GM10847 (cell line): ENCODE measurements around the gene KRT14.

Experiments used
- POLR2A ChIP-seq: IDR thresholded peaks from 2 replicates; pipeline ENCODE4 v1.6.1; 2011; ENCODE audit not compliant: insufficient read length; ENCODE audit errors: extremely low read depth

The KRT14 gene

GRCh38 chr17:41579484-41580243, 7.0 kb downstream of the KRT14 start:
- no peak for TF ChIP-seq POLR2A

- no peak for TF ChIP-seq POLR2A
Observed at GRCh38 chr17:41578971-41579370, 7.7 kb downstream of the KRT14 start.

DNA sequence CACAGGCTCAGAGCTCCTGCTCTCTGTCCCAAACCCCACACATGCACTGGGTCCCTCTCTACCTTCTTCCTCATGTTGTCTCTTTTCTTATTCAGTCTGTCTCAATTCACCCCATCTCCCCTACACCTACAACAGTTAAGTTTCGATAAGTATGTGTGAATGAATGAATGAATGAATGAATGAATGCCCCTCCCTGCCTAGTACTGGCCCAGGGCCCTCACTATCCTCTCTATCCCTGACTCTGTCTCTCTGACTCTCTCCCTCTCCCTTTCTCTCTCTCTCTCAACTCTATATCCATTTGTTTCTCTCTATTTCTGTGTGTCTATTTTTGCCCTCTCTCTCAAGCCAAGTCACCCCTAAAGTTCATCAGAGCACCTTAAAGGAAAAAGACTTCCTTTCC, 8.2 kb downstream of the KRT14 start:
- no peak for TF ChIP-seq POLR2A

DNA sequence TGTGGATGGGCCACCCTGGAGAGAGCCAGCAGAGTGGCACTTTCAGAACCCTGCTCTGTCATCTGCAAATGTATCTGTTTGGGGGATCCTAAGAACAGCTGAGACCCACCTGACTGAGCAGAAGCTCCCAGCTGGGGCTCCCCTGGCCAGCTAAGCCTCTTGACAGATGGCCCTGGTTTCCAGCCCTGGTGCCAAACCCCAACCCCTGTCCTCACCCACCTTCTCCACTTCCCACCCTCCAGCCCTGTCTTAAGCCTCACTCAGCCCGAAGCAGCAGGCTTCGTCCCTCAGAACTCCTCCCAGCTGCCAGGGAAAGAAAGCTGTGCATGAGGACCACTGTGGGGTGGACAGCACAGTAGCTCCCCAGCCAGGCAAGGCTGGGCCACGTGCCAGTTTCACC, 11.4 kb downstream of the KRT14 start:
- no peak for TF ChIP-seq POLR2A

GRCh38 chr17:41571561-41572434, 14.9 kb downstream of the KRT14 start, which contains the start of gene KRT9:
TSS of gene KRT9 (minus strand) at chr17:41572059. CDS start at chr17:41571992, 67 bp downstream.
- no peak for TF ChIP-seq POLR2A

- TF ChIP-seq POLR2A = no peak
Observed at GRCh38 chr17:41567317-41567716, 19.4 kb downstream of the KRT14 start.

DNA sequence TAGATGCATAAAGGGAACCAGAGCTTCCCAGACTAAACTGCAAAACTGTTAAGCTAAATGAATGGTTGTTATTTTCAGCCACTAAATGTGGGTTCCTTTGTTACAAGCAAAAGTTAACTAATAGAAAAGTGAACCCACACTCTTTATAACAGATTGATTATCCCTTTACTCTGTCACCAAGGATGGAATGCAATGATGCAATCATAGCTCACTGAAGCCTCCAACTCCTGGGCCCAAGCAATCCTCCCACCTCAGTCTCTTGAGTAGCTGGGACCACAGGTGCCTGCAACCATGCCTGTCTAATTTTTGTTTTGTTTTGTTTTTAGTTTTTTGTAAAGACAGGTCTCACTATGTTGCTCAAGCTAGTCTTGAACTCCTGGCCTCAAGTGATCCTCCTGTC, 21.4 kb downstream of the KRT14 start:
- no peak for TF ChIP-seq POLR2A

- TF ChIP-seq POLR2A = no peak
Observed at GRCh38 chr17:41563607-41564170, 23.0 kb downstream of the KRT14 start.

DNA sequence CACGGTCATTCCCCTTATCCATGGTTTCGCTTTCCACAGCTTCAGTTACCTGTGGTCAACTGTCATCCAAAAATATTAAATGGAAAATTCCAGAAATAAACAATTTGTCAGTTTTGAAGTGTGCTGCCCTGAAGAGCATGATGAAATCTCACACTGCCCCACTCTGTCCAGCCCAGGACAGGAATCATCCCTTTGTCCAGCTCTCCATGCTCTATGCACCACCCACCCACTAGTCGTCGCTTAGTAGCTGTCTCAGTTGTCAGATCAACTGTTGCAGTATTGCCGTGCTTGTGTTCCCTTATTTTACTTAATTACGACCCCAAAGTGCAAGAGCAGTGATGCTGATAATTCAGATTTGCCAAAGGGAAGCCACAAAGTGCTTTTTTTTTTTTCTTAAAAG, 25.1 kb downstream of the KRT14 start:
- no peak for TF ChIP-seq POLR2A

- TF ChIP-seq POLR2A = no peak
Observed at GRCh38 chr17:41559548-41559947, 27.1 kb downstream of the KRT14 start.

DNA sequence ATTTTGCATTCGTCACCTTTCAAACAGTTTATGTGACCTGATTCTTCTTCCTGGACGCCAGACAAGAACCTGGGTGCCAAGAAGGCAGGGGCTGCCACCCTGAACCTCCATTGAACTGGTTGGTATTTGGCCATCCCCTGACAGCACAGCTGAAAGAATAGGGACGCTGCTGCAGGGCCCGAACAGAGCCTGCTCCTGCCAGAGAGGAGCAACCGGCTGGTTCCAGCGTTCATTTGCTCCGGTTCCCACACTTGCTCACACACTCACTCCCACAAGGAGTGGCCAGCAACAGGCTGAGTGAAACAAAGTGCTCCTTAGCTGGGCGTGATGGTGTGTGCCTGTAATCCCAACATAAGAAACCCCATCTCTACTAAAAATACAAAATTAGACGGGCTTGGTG, 29.8 kb downstream of the KRT14 start:
- TF ChIP-seq POLR2A = no peak

GRCh38 chr17:41556306-41556705, 30.4 kb downstream of the KRT14 start:
- no peak for TF ChIP-seq POLR2A

GRCh38 chr17:41555105-41555887, 31.4 kb downstream of the KRT14 start:
- no peak for TF ChIP-seq POLR2A

- TF ChIP-seq POLR2A = no peak
Observed at GRCh38 chr17:41553987-41554680, 32.6 kb downstream of the KRT14 start.
